HPDE6-E6E7 (cell line): ENCODE data around the gene RASSF6.
A peak's percentile ranks its signal among the peaks of the same experiment; 100 is the strongest.
"Not testable (repeated sequence)": the region's sequence is repeated elsewhere in the genome, so short reads cannot be mapped to it uniquely, and the experiment has no call there.

ENCODE experiments used
- DNase-seq: peaks from one replicate; pipeline ENCODE4 v3.0.0; 2011; ENCODE audit warnings: missing footprints; ENCODE audit errors: extremely low spot score

The RASSF6 gene, protein sequence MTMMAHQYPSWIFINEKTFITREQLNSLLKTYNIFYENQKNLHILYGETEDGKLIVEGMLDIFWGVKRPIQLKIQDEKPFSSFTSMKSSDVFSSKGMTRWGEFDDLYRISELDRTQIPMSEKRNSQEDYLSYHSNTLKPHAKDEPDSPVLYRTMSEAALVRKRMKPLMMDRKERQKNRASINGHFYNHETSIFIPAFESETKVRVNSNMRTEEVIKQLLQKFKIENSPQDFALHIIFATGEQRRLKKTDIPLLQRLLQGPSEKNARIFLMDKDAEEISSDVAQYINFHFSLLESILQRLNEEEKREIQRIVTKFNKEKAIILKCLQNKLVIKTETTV

DNA sequence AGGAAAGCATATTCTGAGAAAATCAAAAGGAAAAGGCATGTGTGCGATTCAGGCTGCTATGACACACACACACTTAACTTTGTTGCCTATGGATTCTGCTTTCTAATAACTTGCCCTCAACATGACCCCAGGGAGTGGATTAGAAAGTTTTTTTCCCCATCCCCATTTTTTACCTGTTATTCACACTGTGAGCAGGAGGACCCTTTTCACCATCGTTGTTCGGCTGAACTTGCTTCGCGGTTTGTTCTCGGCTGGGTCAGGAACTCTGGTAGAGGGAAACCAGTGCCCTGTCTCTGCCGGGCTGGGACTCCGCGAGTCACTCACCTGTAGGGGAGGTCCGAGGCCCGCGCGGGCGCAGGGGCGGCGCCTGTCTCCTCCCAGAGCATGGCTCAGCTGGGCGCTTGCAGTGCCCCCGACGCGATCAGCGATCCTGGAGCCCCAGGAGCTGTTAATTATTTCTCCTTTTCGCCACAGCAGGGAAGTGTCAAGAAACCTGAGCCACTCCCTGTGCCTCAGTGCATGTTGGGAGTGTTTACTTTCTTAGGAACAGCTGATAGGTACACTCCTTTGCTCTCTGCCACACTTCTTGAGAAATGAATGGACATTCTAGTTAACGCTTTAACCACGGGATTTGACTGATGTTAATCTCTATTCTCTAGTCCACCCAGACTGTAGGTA, at the start of gene RASSF6:
RASSF6 (minus strand) TSS at position 322 of the 678 bp plus-strand sequence. CDS start 8,641 bp downstream, outside the sequence.
- peak; percentile 70 for DNase-seq

DNA sequence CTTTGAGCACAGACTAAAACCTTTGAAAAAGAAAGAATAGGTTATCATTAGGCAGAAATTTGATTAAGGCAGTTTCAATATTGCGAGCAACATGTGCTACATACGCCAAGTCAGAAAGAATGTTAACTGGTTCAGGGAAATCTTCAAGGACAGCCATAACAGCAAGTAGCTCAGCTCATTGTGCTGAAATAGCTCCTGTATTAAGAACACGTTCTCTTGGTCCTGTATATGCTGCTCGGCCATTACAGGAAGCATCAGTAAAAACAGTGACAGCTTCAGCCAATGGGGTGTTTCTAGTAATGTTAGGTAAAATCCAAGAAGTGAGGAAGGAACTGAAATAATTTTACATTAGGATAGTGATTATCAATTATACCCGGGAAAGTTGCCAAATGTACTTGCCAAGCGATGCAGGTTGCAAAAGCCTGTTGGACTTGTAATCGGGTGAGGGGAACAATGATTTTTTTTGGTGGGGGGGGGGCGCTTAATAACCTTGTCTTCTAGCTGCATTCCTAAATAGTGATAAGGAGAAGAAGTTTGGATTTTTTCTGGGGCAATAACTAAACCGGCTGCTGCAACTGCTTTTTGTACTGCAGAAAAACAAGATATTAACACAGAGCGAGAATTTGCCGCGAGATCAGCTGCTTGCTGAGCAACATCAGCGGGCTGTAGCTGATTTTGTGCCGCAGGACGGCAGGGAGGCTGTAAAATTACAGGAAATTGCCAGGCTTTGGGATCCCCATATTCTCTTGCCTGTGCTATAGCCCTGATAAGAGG, 49.4 kb upstream of the RASSF6 start:
- no peak for DNase-seq

- no peak for DNase-seq
Measured at GRCh38 chr4:73668782-73669201, 48.6 kb upstream of the RASSF6 start.

DNA sequence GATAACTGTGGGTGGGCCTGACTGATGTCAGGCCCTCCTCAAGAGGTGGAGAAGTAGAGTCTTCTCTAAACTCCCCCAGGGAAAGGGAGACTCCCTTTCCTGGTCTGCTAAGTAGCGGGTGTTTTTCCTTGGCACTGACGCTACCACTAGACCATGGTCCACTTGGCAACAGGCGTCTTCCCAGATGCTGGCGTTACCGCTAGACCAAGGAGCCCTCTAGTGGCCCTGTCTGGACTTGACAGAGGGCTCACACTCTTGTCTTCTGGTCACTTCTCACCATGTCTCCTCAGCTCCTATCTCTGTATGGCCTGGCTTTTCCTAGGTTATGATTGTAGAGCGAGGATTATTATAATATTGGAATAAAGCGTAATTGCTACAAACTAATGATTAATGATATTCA, 45.7 kb upstream of the RASSF6 start:
- DNase-seq, result not testable (repeated sequence)

DNA sequence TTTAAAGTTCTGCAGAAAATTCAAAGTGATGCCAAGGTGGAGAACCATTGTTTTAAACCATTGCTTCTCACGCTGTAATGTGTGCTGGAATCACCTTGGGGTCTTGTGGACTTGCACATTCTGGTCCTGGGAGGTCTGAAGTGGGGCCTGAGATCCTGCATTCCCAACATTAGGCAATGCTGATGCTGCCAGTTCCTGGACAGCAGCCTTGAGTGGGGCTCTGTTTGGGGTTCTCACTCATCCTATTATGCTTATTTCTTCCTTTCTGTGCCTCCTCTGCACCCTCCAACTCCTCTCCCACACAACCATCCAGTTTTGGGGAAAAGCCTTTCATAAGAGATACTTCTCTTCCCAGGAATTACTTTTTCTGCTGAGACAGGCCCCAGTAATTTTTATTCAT, 44.2 kb upstream of the RASSF6 start:
- no peak for DNase-seq

- no peak for DNase-seq
Measured at GRCh38 chr4:73663576-73663975, 43.3 kb upstream of the RASSF6 start.

DNA sequence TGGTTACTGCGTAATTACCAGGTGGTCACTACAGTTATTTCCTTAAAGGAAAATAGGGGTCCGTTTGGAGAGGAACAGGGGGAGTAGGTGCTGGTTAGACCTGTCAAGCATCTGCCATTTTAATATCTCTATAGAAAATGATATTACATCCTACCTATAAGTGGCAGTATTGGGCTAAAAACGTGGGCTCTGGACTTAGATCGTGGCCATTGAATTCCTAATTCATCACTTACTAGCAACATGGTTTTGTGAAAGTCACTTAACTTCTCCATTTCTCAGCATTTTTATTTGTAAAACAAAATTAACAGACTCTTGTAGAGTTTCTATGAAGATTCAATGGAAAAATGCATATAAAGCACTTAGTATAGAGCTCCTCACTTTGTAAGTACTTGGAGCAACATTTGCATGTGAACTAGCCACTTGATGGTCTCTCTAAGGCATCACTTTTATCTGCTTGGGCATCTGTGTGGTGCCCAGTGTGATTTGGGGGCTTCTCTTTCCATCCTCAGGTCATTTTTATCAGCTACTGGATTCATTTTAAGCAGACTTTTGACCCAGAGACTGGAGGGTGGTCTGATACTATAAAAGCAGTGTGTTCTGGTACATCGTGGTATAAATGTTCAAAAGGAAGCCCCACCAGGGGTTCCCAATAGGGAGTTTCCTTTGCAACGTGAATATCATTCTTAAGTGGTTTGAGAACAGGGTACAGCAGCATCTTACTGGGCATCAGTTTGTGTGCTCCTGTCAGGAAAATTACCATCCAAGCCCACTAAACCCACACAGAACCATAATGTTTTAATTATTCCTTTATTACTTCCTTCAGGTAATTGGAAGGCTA, 42.7 kb upstream of the RASSF6 start:
- DNase-seq, result no peak

GRCh38 chr4:73661646-73662119, 41.4 kb upstream of the RASSF6 start:
- DNase-seq, result no peak

DNA sequence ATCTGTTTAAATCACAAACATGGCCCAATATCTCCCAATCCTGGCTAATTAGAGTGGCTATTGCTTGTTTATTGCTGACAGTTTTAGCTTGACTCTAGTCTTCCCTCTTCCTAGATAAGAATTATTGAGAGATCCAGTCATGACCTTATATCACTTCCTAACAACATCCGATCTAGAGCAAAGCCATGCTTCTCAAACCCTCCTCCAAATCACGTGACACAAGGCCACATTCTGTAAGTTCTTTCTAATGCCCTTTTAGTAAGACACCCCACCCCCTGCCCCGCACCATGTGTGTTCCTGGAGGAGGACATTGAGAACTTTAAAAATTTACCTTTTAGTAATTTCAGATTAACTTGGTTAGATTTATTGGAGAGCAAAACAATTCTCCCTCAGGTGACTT, 40.6 kb upstream of the RASSF6 start:
- DNase-seq, result no peak

DNA sequence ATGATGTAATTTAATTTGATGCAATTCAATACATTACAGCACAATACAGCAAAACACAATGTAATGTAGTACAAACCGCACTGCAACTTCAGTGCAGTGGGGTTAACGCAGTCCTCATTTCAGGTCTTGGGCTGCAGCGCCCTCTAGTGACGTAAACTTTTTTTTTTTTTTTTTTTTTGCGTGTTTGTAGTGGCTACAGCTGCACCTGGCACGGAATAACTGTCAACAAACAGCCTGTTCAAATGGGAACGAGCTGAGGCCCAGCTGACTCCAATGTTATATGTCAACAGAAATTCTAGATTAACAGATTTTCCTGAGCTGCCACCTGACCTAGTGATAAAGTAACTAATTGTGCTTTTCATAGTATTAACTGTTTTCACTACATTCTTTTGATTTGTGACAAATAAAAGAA, 33.5 kb upstream of the RASSF6 start:
- DNase-seq, result no peak

- peak; percentile 35 for DNase-seq
Measured at GRCh38 chr4:73650250-73650649, 30.0 kb upstream of the RASSF6 start.

DNA sequence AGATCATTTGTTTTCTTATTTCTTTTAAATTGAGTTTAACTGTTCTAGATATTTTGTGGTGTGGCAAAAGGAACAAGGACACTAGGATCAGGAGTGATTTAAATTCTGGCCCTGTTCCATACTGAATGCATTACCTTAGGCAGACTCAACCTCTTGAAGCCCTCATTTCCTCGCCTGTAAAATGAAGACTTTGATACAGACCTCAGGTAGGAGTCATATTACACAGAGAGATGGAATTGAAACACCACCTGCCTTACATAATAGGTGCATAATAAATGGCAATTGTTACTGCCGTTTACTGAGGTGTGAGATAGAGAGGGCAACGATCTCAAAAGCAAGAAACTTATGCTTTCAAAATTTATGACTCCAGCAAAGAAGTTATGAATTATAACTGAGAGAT, 28.2 kb upstream of the RASSF6 start:
- DNase-seq, result no peak

- DNase-seq, result no peak
Measured at GRCh38 chr4:73646117-73646516, 25.9 kb upstream of the RASSF6 start.

- DNase-seq, result no peak
Measured at GRCh38 chr4:73631565-73632226, 11.5 kb upstream of the RASSF6 start.

- not testable (repeated sequence) for DNase-seq
Measured at GRCh38 chr4:73628834-73629233, 8.6 kb upstream of the RASSF6 start.

GRCh38 chr4:73621357-73621756, 1.1 kb upstream of the RASSF6 start:
- DNase-seq, result no peak

- DNase-seq, result no peak
Measured at GRCh38 chr4:73619346-73619745, 890 bp downstream of the RASSF6 start.

DNA sequence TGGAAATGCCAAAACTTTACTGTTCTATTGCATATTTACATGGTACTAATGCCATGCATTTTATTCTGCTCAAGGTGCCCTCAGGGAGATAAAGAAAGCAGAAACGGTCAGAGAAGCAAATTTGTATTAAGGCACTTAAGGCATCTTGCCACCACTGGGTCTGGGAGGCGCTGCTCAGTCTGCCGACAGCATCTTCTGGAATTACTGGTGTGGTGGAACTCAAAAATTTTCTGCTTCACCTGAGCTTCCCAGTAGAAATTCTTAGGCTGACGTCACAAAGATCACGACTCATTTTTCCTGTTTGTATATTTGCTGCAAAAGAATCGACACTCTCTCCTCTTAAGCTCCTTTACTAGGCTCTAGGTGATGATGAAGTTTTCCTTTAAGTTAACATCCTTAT, 3.0 kb downstream of the RASSF6 start:
- DNase-seq, result no peak

GRCh38 chr4:73615613-73616012, 4.6 kb downstream of the RASSF6 start:
- no peak for DNase-seq

GRCh38 chr4:73614311-73614867, 5.8 kb downstream of the RASSF6 start:
- no peak for DNase-seq

GRCh38 chr4:73613130-73613529, 7.1 kb downstream of the RASSF6 start:
- peak; percentile 56 for DNase-seq
